SKM-1 treated with dmso at 0.1 percent for 144 hours (cell line): ENCODE measurements around the gene LCK.
A peak's percentile ranks its signal among the peaks of the same experiment; 100 is the strongest.
"Not testable (repeated sequence)": the region's sequence is repeated elsewhere in the genome, so short reads cannot be mapped to it uniquely, and the experiment has no call there.

Source experiments
- DNase-seq: peaks from one replicate; lab custom pipeline; 2025; ENCODE audit not compliant: unreplicated experiment; lab: John Stamatoyannopoulos, UW

Gene LCK

DNA sequence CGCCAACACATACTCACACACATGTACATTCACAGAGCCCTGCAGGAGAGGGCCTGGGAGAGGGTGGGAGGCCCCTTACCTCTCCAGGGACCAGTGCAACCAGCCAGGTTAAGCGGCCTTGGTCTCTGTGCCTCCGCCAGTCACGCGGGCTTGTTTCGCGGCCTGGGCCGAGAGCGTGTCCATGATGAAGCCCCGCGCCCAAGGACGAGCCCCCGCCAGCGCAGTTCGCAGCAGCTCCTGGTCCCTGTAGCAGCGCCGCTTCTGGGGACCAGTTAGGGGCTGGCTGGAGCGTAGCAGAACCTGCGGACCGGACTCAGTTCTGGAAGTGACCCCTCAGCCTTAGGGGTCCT lies 11.3 kb upstream of the LCK start:
- no peak for DNase-seq

DNA sequence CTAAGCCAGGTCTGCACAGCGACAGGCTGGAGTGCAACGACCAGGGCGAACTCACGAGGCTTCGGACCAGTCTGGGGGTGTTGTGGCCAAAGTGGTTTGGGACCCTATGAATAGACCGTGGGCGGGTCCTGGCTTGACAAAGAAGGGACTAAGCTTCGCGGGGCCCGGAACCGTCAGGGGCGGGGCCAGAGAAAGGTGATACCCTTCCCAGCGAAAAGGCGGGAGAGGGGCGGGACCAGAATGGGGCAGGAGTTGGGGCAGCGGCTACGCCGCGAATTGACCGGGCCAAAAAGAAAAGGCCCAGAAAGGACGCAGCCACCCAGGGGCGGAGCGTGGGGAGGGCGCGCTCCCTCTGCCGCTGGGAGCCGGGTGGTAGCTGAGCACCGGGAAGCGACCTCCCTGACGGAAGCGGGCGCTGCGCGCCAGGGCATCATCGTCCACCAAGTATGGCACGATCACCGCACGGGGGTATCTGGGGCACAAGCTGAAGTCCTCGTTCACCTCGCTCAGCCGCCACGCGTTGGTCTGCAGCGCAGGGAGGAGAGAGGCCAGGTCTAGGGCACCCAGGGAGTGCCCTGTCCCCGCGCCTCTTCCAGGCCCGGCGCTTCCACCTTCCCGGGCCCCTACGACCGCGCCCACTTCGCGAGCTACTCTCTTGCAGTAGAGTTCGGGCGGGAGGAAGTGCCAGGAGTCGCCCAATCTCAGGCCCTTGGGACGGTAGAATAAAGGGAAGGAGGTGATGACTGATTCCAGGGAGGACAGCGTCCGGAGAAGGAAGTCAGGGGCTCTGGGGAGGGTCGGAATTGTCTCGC lies 10.7 kb upstream of the LCK start:
- peak; percentile 34 for DNase-seq

DNA sequence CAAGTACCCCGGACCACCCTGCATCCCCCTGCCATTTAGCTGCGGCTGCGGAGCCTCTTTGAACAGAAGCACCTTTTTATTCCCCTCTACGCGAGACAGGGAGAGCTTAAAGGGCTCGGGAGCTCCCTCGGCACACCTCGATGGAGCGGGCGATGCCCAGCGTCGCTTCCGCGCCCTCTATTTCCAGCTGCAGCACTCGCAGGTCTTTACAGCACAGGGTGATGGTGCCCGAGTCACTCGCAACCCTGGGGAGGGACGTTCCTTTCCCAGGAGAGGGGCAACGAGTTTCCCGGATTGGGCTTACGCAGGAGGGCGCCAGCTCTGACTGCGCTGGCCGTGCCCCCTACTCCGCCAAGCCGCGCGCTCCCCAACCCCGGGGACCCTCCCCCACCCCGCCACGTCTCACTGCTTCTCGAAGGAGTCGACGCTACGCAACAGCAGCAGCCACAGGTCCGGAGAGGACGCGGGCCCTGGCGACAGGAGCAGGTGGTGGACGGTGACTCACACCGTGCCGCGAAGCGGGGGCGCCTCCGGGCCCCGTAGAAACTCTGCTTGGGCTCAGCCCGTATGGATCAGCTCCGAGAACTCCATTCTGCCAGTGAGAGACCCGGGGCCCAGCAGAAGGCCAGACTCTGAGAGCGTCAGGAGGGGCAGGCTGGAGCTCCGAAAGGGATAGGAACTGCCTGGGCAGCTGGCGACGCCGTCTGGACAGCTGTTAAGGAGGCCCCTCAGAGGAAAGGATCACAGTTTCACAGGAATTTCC lies 9.9 kb upstream of the LCK start:
- DNase-seq = no peak

DNA sequence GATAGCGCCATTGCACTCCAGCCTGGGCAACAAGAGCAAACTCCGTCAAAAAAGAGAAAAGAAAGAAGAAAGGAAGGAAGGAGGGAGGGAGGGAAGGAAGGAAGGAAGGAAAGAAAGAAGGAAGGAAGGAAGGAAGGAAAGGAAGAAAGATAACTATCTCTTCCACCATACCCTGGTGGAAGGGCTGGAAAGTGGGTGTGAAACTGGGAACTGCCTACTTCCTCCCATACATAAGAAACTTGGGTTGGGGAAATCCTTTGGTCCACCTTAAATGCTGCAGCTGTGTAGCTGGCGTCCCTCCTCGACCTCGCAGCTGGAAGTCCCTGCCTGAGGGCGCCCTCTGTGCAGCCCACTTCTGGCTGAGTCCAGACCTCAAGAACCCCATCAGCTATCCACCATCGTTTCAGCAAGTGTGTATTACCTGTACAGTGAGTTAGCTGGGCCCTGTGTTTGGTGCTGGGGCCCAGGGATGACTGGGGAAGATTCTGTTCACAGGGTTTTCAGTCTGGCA lies 8.7 kb upstream of the LCK start:
- peak; percentile 18 for DNase-seq

DNA sequence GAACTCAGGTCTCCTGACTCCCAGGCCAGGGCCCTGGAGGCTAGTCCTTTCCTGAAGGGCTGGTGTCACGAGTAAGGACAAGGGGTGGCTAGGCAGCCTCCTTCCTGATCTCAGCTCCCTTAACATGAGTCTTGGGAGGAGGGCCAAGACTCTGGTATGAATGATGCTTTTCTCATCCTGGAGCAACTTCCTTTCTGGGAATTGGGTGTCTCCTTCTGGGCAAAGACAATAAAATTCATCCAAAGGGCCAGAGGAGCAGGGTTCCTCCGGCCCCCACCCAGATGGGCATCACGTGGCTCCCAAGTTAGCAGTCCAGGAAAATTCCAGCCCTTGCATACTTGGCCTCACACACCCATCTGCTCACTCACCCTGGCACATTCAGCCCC lies 4.2 kb upstream of the LCK start, which contains the start of gene FAM167B:
FAM167B (plus strand) TSS at position 335 of the 386 bp plus-strand sequence. CDS start 200 bp downstream, outside the sequence.
- no peak for DNase-seq

DNA sequence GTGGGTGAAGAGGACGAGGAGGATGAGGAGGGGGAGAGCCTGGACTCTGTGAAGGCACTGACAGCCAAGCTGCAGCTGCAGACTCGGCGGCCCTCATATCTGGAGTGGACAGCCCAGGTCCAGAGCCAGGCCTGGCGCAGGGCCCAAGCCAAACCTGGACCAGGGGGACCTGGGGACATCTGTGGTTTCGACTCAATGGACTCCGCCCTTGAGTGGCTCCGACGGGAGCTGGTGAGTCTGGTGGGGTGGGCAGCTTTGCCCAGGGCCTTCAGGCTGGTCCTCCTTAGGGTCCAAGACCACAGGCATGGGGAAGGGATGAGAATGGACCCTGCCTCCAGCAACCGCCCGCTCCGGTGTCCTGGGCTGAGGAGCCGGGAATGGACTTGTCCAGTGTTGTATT lies 3.6 kb upstream of the LCK start:
- no peak for DNase-seq

DNA sequence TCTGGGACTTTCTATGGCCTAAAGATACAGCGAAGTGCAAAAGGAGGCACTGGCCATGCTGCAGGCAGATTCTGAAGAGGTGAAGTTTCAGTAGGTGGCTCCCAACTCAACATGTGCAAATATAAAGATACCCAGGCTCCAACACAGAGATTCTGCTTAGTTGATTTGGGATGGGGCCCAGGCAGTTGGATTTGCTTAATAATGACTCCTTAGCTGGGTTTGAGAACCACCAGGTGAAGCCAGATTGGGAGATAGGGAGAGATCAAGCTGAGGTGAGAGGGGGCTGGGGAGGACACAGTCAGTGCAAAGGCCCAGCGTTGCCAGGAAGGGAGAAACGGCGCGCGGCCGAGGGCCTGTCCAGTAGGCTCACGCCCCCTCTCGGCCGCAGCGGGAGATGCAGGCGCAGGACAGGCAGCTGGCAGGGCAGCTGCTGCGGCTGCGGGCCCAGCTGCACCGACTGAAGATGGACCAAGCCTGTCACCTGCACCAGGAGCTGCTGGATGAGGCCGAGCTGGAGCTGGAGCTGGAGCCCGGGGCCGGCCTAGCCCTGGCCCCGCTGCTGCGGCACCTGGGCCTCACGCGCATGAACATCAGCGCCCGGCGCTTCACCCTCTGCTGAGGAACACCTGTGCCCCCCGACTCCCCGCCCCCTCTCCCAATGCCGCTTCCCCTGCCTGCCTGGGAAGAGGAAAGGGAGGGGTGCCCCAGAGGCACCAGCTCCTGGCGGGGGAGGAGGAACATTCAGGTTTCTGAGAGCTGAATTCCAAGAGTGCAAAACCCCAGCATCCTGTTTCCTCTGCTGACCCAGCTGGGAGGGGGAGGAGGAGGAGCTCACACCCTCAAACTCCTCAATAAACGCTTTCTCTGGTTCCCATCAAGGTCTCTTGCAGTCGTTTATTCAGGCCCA lies 2.8 kb upstream of the LCK start:
- no peak for DNase-seq

DNA sequence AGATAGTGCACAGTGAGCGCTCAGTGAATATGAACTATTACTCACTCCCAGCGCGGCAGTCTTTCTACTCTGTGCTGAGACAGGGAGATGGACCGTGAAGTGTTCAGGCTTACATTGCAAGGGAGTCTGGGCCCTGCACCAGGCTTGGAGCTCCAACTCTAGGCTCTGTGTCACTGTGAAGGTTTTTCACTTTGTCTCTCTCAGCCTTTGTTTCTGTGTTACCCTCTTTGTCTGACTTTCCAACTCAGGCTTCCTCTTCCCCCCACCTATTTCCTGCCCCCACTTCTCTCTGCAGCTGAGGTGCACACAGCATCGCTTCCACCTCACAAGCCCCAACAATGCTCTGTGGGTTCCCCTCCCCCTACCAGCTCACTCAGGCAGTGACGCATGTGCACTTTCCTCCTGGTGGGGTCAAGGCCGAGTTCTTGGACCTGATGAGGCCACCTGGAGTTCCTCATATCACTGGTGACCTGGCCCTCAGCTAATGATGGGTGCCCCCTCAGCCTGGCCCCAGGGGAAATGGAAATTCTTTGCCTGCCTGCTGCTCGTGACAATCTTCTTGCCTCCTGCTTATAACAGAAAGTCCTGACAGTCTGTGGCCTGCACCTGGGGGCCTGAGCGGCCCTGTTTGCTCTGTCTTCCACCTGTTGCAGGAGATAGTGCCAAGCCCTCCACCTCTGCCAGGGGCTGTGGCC lies 1.1 kb upstream of the LCK start:
- DNase-seq = peak; percentile 70

DNA sequence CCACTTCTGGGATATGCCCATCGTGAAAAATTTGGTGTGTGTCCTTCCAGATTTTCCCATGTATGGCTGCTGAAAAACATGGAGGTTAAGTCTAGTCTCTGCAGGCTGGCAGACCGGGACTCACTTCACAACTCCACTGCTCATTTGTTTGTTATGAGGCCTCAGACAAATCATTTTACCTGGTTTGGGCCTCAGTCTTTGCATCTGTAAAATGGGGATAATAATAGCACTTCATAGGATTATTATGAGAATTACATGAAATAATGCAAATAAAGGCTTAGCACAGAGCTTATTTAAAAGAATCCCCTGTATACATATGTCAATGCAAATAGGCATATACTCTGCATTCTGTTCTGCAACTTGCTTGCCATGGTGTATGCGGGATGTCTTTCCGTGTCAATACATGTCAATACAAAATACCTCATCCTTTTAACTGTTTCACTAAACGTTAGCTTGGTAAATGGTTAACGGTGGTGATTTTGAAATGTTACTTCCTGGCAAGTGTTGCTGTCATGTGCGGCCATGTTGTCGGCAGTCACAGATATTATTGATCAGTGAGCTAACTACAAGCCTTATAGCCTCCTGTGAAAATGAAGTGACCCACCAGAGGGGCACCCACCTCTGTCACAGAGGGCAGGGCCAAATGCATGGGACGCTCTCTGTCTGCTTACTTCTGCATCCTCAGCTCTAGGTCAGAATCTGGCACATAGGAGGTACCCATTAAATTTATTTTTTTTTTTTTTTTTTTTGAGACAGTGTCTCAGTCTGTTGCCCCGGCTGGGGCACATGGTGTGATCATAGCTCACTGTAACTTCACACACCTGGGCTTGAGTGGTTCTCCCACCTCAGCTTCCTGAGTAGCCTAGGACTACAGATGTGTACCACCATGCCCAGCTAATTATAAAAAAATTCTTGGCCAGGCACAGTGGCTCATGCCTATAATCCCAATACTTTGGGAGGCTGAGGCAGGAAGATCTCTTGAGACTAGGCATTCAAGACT lies 4.3 kb downstream of the LCK start:
- no peak for DNase-seq

DNA sequence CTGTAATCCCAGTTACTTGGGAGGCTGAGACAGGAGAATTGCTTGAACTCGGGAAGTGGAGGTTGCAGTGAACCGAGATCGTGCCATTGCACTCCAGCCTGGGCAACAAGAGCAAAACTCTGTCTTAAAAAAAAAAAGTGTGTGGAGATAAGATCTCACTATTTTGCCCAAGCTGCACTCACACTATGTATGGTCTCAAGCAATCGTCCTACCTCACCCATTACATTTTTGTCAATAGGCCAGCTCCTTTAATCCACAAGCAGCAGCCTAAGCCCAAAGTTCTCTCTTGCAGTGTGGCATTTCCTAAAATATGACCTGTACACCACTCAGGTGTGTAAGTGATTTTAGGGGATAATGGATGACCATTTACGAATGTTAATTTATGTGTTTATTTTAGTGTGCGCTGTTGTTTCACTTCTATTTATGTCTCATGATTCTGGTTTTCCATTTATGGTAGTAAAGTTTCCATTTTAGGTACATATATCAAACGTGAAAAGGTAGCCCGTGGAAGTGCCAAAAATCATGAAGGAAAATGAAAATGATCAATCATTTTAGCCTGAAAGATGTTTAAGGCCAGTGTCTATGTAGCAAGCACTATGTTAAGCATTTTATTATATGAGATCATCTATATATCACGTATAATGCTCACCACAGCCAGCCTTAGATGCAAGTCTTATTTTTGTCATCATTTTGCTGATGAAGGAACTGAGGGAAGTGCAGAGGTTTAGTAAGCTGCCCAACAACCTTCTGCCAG lies 5.6 kb downstream of the LCK start:
- no peak for DNase-seq

DNA sequence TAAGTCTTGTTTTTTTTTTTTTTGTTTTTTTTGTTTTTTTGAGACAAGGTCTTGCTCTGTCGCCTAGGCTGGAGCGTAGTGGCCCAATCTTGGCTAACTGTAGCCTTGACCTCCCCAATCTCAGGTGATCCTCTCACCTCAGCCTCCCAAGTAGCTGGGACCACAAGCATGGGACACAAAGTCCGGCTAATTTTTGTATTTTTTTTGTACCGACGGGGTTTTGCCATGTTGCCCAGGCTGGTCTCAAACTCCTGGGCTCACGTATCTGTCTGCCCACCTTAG lies 6.1 kb downstream of the LCK start:
- DNase-seq = no peak

DNA sequence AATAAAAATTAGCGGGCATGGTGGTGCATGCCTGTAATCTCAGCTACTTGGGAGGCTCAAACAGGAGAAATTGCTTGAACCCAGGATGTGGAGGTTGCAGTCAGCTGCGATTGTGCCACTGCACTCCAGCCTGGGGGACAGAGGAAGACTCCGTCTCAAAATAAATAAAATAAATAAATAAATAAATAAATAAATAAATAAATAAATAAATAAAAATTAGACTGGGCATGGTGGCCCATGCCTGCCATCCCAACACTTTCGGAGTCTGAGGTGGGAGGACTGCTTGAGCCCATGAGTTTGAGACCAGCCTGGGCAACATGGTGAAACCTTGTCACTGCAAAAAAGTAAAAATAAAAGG lies 12.2 kb downstream of the LCK start:
- not testable (repeated sequence) for DNase-seq

DNA sequence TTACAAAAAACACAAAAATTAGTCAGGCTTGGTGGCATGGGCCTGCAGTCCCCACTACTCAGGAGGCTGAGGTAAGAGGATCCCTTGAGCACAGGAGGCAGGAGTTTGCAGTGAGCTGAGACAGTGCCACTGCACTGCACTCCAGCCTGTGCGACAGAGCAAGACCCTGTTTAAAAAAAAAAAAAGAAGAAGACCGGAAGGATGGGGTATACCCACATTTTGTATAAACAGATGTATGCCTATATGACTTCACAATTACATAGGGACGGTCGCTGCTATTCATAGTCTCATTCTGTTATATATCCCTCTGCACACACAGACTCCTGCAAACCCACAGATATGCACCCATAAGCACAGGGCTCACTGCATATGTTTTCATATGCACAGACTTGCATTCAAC lies 12.7 kb downstream of the LCK start:
- no peak for DNase-seq

DNA sequence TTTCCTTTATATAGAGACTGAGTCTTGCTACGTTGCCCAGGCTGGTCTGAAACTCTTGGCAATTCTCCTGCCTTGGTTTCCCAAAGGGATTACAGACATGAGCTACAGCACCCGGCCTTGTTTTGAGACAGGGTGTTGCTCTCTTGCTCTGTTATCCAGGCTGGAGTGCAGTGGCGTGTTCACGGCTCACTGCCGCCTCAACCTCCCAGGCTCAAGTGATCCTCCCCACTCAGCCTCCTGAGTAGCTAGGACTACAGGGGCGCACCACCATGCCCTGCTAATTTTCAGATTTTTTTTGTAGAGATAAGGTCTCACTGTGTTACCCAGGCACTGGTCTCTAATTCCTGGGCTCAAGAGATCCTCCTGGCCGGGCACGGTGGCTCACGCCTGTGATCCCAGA lies 14.8 kb downstream of the LCK start:
- DNase-seq = no peak

DNA sequence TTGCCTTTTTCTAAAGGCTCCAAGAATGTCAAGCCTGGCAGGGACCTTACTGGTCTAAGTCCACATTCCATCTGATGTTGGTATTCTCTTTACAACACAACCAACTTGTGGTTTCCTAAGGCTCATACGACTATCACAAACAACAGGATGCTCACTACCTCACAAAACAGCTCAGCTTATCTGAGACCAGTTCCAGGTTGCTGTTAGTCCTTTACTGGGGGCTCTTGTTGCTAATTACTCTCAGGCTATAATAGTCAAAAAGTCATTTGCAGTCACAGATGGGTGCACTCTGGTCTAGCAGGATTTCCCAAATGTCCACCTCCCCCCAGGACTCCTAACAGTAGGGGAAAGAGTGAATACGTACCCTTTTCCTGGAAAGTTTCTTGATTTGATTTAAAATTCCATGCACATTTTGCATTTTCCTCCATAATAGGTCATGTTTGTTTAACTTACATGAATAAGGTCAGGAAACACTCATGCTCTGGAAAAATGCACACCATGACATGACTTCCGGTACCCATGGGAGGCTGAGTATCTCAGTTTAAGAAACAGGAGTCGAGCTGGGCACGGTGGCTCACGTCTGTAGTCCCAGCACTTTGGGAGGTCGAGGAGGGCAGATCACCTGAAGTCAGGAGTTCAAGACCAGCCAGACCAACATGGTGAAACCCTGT lies 16.0 kb downstream of the LCK start:
- DNase-seq = no peak

DNA sequence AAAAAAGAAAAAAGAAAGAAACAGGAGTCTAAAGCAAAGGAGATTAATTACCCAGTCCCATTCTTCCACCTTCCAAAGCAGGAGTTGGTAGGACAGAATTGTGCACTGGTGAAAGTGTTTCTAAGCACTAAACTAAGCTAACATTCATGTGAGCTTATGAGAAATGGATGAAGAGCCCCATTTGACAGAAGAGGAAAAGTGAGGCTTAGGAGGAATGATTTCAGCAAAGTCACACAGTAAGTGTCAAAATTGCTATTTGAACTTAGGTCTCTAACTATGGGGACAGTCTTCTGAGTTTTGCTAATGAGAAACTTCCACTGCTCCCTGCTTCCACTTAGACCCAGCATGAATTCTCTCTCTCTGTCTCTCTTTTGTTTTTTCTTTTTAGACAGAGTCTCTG lies 18.7 kb downstream of the LCK start:
- no peak for DNase-seq

DNA sequence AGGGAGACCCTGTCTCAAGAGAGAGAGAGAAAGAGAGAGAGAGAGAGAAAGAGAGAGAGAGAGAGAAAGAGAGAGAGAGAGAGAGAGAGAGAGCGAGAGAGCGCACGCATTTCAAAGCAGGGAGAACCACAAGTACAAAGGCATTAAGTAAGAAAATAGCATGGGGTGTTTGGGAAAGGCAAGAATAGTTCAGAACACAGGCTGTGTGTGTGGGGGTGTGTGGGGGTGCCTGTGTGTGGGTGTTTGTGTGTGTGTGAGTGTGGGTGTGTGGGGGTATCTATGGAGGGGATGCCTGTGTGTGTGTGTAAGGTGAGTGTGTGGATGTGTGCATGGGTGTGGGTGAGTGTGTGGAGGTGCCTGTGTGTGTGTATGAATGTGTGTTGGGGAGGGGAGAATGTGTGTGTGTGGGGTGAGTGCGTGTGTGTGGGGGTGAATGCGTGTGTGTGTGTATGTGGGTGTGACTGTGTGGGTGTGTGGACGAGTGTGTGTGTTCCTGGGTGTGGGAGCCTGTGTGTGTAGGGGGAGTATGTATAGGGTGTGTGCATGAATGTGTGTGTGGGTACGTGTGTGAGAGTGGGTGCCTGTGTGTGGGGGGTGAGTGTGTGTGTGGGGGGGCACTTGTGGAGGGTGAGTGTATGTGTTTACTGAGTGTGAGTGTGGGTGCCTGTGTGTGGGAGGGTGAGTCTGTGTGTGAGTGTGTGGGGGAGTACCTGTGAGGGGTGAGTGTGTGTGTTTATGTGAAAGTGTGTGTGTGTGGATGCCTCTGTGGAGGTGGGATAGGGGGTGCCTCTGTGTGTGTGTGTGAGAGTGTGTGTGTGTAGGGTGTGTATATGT lies 21.7 kb downstream of the LCK start:
- DNase-seq = no peak
